Astrocyte of the cerebellum (primary cell): Measurements from ENCODE around the gene C22orf39.

ENCODE experiments used
- DNase-seq: peaks from one replicate; pipeline ENCODE4 v3.0.0-alpha.2; 2011; ENCODE audit warnings: low read depth
- H3K4me3 ChIP-seq: 2 replicates; pipeline ENCODE4 v1.5.1; 2011; ENCODE audit warnings: mild to moderate bottlenecking, low read depth, low read length, moderate library complexity
- CTCF ChIP-seq: IDR thresholded peaks from 2 replicates; pipeline ENCODE4 v1.5.1; 2012; ENCODE audit warnings: low read length, low read depth, moderate library complexity, mild to moderate bottlenecking; ENCODE audit errors: missing control alignments
- in situ Hi-C: cut with HindIII; loops from 2 replicates; pipeline ENCODE4 v1.10.0; 2017; ENCODE audit warnings: low sequenced_read_pairs

Gene C22orf39

GRCh38 chr22:19455585-19456370 is 8.3 kb upstream of the C22orf39 start:
- TF ChIP-seq CTCF, result no peak
- no peak overlapping the region for H3K4me3 ChIP-seq
- in situ Hi-C loops, result no loop called here
- no peak for DNase-seq

- no peak for DNase-seq
- no peak overlapping the region for H3K4me3 ChIP-seq
- TF ChIP-seq CTCF, result no peak
- in situ Hi-C loops, result no loop called here
These were observed 7.5 kb upstream of the C22orf39 start for GRCh38 chr22:19455033-19455432.

- no peak overlapping the region for H3K4me3 ChIP-seq
- no peak for TF ChIP-seq CTCF
- in situ Hi-C loops, result no loop called here
- DNase-seq, result no peak
These were observed 6.6 kb upstream of the C22orf39 start for GRCh38 chr22:19454156-19454555.

DNA sequence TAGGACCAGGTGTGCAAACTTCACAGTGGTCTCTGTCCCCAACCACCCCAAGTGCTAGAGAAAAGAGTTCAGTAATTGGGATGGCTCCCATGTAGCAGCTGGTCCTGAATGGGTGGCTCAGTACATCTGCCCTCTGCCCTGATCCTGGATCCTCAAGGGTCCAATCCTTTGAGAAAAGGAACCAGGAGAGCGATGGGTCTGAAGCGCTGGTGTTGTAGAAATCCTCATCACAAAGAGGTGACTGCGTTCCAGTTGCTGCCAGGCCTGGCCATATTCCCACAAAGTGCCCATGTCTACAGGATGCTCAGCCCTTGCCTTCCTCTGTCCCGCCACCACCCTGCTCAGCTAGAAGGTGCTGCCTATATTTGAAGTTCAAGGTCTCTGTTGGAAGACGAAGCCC is 6.2 kb upstream of the C22orf39 start:
- in situ Hi-C loops, result no loop called here

DNA sequence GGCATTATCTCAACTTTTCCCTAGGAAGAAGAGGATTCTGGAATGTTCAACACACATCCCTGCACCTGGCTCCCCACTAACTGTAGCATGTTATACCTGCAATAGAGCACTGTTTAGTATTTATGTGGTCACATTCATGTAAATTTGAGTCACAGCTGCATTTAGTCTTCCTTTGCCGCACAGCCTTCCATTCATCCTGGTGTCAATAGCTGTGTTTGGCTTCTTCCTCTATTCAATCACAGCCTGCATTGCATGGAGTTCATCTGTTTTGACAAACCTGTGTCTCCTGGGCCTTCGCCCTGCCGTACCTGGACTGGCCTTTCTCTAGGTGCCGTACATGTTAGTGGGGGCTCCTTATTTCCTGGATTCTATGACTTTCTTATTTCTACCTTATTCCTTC is 4.1 kb upstream of the C22orf39 start:
- TF ChIP-seq CTCF, result no peak
- H3K4me3 ChIP-seq, result no peak overlapping the region
- in situ Hi-C loops, result no loop called here
- DNase-seq, result no peak

More for the DNA sequence above, 6.2 kb upstream of the C22orf39 start:
- no peak overlapping the region for H3K4me3 ChIP-seq
- no peak for TF ChIP-seq CTCF
- no peak for DNase-seq

GRCh38 chr22:19450363-19451175 is 3.1 kb upstream of the C22orf39 start:
- in situ Hi-C loops, result no loop called here
- DNase-seq, result no peak
- no peak overlapping the region for H3K4me3 ChIP-seq
- no peak for TF ChIP-seq CTCF
